Cardiac muscle cell (in vitro differentiated cells and primary cell): Measurements from ENCODE around the gene TIFAB. TPM values are rescaled to one million over a fixed set of nuclear protein-coding genes. Genes with fewer than 3 reads are reported as not detected.

Experiments used
- DNase-seq, 2 donors: peaks; one replicate each; pipeline versions ENCODE4 v3.0.0 to v3.0.0-alpha.2; 2010 to 2017; ENCODE audit warnings: low read depth in 1 of 2, low spot score in 1 of 2
- H3K27ac ChIP-seq: fragments of 200-600 bp; sonication (generic); 2 replicates; pipeline ENCODE4 v1.5.1; 2016
- H3K27me3 ChIP-seq: fragments of 200-600 bp; sonication (generic); 2 replicates; pipeline ENCODE4 v1.6.0; 2016; ENCODE audit warnings: control low read depth
- H3K36me3 ChIP-seq: fragments of 200-600 bp; sonication (generic); 2 replicates; pipeline ENCODE4 v1.5.1; 2016; ENCODE audit warnings: control low read depth
- H3K4me1 ChIP-seq: fragments of 200-600 bp; sonication (generic); 2 replicates; pipeline ENCODE4 v1.8.1; 2017; ENCODE audit warnings: low read depth, mild to moderate bottlenecking, mixed run types
- H3K4me3 ChIP-seq: fragments of 200-600 bp; sonication (generic); 2 replicates; pipeline ENCODE4 v1.5.1; 2016; ENCODE audit warnings: mild to moderate bottlenecking
- H3K9me3 ChIP-seq: fragments of 200-600 bp; sonication (generic); 2 replicates; pipeline ENCODE4 v1.5.1; 2017; ENCODE audit warnings: low read depth, mild to moderate bottlenecking, control low read depth
- polyA plus RNA-seq: library from polyadenylated mRNA; unstranded; fragments of >200 nt; fragmentation: Nextera tagmentation; extraction: Ambion mirVana; gene quantifications from 2 replicates; pipeline ENCODE4 v1.2.1, GENCODE V29; 2016
- total RNA-seq: library from RNA; depleted of rRNA; stranded (reverse); fragments of >200 nt; gene quantifications from 2 replicates; pipeline ENCODE4 v1.2.3, GENCODE V29; 2016
- TF ChIP-seq, protein P1 (sequence below): IDR thresholded peaks from 2 replicates; pipeline ENCODE4 v1.5.1; 2012; ENCODE audit warnings: low read depth, mild to moderate bottlenecking, low read length

The TIFAB gene
- total and polyA plus RNA-seq, 2 experiments from 2014 or later: not detected

DNA sequence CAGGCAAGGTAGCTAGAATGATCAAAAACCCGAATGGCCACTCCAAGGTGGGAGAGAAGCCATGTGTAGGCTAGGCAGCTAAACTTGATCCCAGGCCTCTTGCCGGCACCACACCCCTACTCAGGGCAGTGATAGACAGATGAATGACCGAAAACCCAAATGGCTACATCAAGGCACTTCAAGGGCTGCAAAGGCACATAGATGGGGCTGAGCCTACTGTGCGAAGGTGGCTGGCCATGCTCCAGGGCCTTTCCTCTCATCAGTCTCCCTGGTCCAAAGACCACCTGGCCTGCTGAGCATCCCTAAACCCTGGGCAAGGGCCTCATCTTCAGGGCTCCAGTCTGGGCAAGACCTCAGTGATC, 3.7 kb upstream of the TIFAB start:
- Histone ChIP-seq H3K27ac (no peak overlapping the region), H3K4me3 (no peak overlapping the region), H3K36me3 (no peaks in the 10 kb centered on the region), H3K27me3 (peaks cover 62% of the 10 kb centered on the region), H3K4me1 (no peaks in the 10 kb centered on the region), H3K9me3 (no peaks in the 10 kb centered on the region)
- DNase-seq: no peak
- TF ChIP-seq, protein P1, sequence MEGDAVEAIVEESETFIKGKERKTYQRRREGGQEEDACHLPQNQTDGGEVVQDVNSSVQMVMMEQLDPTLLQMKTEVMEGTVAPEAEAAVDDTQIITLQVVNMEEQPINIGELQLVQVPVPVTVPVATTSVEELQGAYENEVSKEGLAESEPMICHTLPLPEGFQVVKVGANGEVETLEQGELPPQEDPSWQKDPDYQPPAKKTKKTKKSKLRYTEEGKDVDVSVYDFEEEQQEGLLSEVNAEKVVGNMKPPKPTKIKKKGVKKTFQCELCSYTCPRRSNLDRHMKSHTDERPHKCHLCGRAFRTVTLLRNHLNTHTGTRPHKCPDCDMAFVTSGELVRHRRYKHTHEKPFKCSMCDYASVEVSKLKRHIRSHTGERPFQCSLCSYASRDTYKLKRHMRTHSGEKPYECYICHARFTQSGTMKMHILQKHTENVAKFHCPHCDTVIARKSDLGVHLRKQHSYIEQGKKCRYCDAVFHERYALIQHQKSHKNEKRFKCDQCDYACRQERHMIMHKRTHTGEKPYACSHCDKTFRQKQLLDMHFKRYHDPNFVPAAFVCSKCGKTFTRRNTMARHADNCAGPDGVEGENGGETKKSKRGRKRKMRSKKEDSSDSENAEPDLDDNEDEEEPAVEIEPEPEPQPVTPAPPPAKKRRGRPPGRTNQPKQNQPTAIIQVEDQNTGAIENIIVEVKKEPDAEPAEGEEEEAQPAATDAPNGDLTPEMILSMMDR: no peak

- H3K9me3 ChIP-seq: no peaks in the 10 kb centered on the region
- no peak overlapping the region for H3K27ac ChIP-seq
- TF ChIP-seq, protein P1: no peak
- peaks cover 61% of the 10 kb centered on the region for H3K27me3 ChIP-seq
- H3K4me3 ChIP-seq: no peak overlapping the region
- DNase-seq: no peak
- H3K36me3 ChIP-seq: no peaks in the 10 kb centered on the region
- no peaks in the 10 kb centered on the region for H3K4me1 ChIP-seq
Measured at GRCh38 chr5:135454946-135455345, 2.8 kb upstream of the TIFAB start.

DNA sequence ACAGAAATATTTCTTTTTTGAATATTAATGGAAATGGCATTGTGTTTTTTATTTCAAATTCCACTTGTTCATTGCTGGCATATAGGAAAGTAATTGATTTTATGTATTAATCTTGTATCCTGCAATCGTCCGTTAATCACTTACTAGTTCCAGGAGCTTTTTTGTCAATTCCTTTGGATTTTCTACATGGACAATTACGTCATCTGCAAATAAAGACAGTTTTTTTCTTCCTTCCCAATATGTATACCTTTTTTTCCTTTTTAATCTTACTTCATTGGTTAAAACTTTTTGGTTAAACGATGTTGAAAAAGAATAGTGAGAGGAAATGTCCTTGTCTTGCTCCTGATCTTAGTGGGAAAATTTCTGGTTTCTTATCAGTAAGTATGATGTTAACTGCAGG, 1.5 kb upstream of the TIFAB start:
- Histone ChIP-seq H3K4me3 (no peak overlapping the region), H3K27me3 (peaks cover 66% of the 10 kb centered on the region), H3K4me1 (no peaks in the 10 kb centered on the region), H3K36me3 (no peaks in the 10 kb centered on the region), H3K27ac (no peak overlapping the region), H3K9me3 (no peaks in the 10 kb centered on the region)
- no peak for DNase-seq
- TF ChIP-seq, protein P1: no peak

DNA sequence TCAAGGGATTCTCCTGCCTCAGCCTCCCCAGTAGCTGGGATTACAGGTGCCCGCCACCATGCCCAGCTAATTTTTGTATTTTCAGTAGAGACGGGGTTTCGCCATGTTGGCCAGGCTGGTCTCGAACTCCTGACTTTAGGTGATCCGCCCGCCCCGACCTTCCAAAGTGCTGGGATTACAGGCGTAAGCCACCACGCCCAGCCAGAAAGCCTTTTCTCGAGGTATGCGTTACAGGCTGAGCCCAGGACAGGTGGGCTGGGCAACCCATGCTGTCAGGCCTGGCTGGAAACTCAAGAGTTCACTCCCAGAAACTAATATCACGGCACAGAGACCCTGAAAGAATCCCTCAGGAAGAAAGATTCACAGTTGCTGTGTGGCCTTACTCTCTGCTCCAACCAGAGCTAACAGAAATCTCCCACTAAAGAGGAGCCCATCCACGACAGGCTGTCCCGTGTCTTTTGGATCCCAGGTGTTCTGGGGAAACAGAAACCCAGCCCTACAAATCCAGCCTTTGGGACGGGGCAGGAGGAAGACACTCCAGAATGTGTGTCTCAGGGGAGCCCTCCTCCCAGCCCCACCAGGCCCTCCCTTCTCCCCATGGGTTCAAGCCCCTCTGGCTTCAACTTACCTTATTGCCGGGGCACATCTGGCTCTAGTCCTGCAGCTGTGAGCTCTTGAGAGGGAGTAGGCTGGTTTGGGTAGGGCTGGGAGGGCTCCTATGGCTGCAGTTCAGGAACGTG, 400 bp downstream of the TIFAB start:
- DNase-seq: no peak
- H3K36me3 ChIP-seq: no peaks in the 10 kb centered on the region
- TF ChIP-seq, protein P1: no peak
- H3K27ac ChIP-seq: no peak overlapping the region
- no peaks in the 10 kb centered on the region for H3K4me1 ChIP-seq
- H3K4me3 ChIP-seq: no peak overlapping the region
- H3K9me3 ChIP-seq: no peaks in the 10 kb centered on the region
- peaks cover 67% of the 10 kb centered on the region for H3K27me3 ChIP-seq

DNA sequence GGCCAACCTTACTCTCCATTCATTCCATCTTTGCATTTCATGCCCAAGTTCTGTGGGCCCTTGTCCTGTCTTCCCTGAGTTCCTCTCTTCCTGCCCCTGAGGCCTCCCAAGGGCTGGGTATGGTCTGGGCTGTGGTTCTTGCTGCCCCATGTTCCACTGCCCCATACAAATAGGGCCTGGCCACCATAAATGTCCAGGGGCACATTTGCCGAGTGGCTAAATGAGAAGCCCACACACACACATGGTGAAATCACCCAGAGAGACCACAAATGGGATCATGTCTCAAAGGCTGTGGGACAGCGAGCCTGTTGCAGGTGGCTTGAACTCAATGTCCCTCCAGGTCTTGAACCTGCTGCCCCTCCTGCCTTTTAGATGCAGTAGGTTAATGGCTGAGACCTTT, 1.2 kb downstream of the TIFAB start:
- TF ChIP-seq, protein P1: no peak

More for the DNA sequence above, 1.2 kb downstream of the TIFAB start:
- H3K9me3 ChIP-seq: no peaks in the 10 kb centered on the region
- no peaks in the 10 kb centered on the region for H3K4me1 ChIP-seq
- no peak for DNase-seq
- H3K36me3 ChIP-seq: no peaks in the 10 kb centered on the region
- H3K27me3 ChIP-seq: peaks cover 59% of the 10 kb centered on the region
- no peak overlapping the region for H3K27ac ChIP-seq
- H3K4me3 ChIP-seq: no peak overlapping the region
